Measurements from ENCODE around the gene GRB7. TPM values are rescaled to one million over a fixed set of nuclear protein-coding genes. Genes with fewer than 3 reads are reported as not detected.

Gene GRB7
- total and polyA plus RNA-seq, 12 donors = 0.06 to 1.2 (median 0.25) TPM; not detected in 5

GRCh38 chr17:39782481-39782880, 44.7 kb downstream of the GRB7 start:
- Histone ChIP-seq H3K9me3 (replicated peaks in 1 of 3) (no peaks in the 10 kb centered on the region), H3K4me3 (no peak overlapping the region), H3K27me3 (peaks cover 29% of the 10 kb centered on the region), H3K4me1 (replicated peaks in 1 of 2) (no peaks in the 10 kb centered on the region), H3K36me3 (replicated peaks in 1 of 2) (no peaks in the 10 kb centered on the region), H3K27ac (no peak overlapping the region)
- no peak for DNase-seq
- 37 to 49% (median 42%) methylated on average over 4 of the region's 4 CpGs for WGBS, 4 donors
- TF ChIP-seq POLR2A (IDR thresholded peaks at IDR 0.05) = no peak
- TF ChIP-seq, protein P1, sequence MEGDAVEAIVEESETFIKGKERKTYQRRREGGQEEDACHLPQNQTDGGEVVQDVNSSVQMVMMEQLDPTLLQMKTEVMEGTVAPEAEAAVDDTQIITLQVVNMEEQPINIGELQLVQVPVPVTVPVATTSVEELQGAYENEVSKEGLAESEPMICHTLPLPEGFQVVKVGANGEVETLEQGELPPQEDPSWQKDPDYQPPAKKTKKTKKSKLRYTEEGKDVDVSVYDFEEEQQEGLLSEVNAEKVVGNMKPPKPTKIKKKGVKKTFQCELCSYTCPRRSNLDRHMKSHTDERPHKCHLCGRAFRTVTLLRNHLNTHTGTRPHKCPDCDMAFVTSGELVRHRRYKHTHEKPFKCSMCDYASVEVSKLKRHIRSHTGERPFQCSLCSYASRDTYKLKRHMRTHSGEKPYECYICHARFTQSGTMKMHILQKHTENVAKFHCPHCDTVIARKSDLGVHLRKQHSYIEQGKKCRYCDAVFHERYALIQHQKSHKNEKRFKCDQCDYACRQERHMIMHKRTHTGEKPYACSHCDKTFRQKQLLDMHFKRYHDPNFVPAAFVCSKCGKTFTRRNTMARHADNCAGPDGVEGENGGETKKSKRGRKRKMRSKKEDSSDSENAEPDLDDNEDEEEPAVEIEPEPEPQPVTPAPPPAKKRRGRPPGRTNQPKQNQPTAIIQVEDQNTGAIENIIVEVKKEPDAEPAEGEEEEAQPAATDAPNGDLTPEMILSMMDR (IDR thresholded peaks at IDR 0.05) = no peak
- intact Hi-C loops (cut with DNase I) = no loop called here

DNA sequence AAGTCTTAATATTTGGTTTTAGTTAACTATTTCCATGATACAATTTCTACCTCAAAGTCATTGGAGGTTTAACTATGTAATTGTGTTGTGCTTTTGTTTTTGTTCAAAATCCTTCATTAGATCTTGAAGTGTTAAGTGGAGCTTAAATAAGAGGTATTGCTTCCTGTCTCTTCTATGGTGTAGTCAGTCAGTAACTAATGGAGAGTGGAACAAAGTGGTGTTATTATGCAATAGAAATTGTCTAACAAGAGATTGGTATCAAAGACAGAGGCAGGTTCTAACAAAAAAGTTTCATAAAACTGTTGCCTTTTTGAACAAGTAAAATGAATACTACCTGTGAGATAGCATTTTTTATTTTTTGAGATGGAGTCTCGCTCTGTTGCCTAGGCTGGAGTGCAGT, 45.2 kb downstream of the GRB7 start:
- Histone ChIP-seq H3K36me3 (replicated peaks in 1 of 2) (no peaks in the 10 kb centered on the region), H3K4me1 (replicated peaks in 1 of 2) (no peaks in the 10 kb centered on the region), H3K27me3 (peaks cover 26% of the 10 kb centered on the region), H3K27ac (no peak overlapping the region), H3K4me3 (no peak overlapping the region), H3K9me3 (replicated peaks in 1 of 3) (no peaks in the 10 kb centered on the region)
- WGBS, 4 donors = 69 to 92% (median 76%) methylated on average over 1 of the region's 1 CpG
- no peak for TF ChIP-seq POLR2A (IDR thresholded peaks at IDR 0.05)
- TF ChIP-seq, protein P1 (IDR thresholded peaks at IDR 0.05) = no peak
- intact Hi-C loops (cut with DNase I) = no loop called here
- DNase-seq = no peak

DNA sequence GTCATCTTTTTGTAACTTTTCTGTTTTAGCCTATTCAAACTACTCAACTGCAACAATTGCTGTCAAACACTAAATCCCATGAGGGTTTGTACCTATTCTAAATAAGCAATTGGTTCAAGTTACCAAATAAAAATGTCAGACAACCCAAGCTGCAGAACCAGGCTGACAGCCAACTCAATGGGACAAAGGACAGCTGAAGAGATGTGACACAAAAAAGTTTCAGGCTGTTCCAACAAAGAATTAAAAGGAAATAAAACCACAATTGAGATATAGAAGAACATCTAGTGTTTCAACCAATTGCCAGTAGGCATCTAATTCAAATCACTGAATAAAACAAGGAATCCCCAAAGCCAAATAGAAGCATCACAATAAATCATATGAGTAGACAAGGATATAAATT, 49.3 kb downstream of the GRB7 start:
- H3K4me1 ChIP-seq (replicated peaks in 1 of 2) = no peaks in the 10 kb centered on the region
- H3K36me3 ChIP-seq (replicated peaks in 1 of 2) = no peaks in the 10 kb centered on the region
- peaks cover 7% of the 10 kb centered on the region for H3K27me3 ChIP-seq
- H3K9me3 ChIP-seq (replicated peaks in 1 of 3) = no peaks in the 10 kb centered on the region
- DNase-seq = no peak
- no peak overlapping the region for H3K27ac ChIP-seq
- H3K4me3 ChIP-seq = no peak overlapping the region
- intact Hi-C loops (cut with DNase I) = no loop called here
- TF ChIP-seq POLR2A (IDR thresholded peaks at IDR 0.05) = no peak
- TF ChIP-seq, protein P1 (IDR thresholded peaks at IDR 0.05) = no peak

GRCh38 chr17:39787743-39788484, 50.2 kb downstream of the GRB7 start:
- H3K27ac ChIP-seq = no peak overlapping the region
- no peaks in the 10 kb centered on the region for H3K9me3 ChIP-seq (replicated peaks in 1 of 3)
- DNase-seq = no peak
- WGBS, 4 donors = 78 to 82% (median 80%) methylated on average over 8 of the region's 8 CpGs
- no peak overlapping the region for H3K4me3 ChIP-seq
- intact Hi-C loops (cut with DNase I) = no loop called here
- TF ChIP-seq, protein P1 (IDR thresholded peaks at IDR 0.05) = no peak
- no peak for TF ChIP-seq POLR2A (IDR thresholded peaks at IDR 0.05)
- H3K27me3 ChIP-seq = peaks cover 3% of the 10 kb centered on the region
- no peaks in the 10 kb centered on the region for H3K4me1 ChIP-seq (replicated peaks in 1 of 2)
- no peaks in the 10 kb centered on the region for H3K36me3 ChIP-seq (replicated peaks in 1 of 2)
